HG03159 (cell line): ENCODE results near the gene ATP13A2.

Experiments used
- ATAC-seq: cut with Tn5 transposase; IDR thresholded peaks from one replicate; pipeline ENCODE4 v1.9.1; 2021; ENCODE audit warnings: mild to moderate bottlenecking, moderate library complexity; ENCODE audit not compliant: unreplicated experiment

ATP13A2 gene

GRCh38 chr1:17005365-17005740 lies 6.4 kb downstream of the ATP13A2 start:
- ATAC-seq: no peak

- no peak for ATAC-seq
Observed at GRCh38 chr1:17004466-17005364, 7.0 kb downstream of the ATP13A2 start.

- ATAC-seq: no peak
Observed at GRCh38 chr1:17002524-17002902, 9.2 kb downstream of the ATP13A2 start.

DNA sequence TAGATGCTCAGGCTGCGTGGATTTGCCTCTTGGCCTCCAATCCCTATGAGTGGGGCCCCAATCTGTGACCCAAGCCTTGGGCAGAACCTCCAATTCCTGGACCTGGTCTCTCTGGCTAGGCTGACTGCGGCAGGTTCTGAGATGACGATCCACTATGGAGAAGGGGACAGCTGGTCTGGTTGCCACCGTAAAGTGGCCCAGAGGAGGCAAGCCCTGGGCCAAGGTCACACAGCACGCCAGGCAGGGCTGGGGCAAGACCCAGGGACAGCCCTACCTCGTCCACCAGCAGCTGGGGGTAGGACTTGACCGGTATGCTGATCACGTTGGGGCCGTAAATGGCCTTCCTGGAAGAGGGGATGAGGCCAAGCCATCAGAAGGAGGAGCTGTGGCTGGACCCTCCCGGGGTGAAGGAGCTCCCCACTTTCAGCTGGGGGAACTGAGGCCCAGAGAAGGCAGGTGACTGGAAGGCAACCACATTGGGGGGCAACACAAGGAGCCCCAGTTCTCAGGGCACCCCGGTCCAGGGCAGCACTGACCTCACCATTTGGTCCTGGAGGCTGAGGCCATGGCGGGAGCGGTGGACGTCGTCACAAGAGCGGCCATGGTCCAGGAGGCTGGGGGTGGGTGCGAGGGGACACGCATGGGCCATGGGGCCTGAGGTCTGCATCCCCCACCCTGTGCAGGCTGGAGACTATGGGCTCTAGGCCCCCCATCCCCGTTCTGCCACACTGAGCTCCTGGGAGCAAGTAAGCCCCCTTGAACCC lies 9.8 kb downstream of the ATP13A2 start:
- no peak for ATAC-seq

DNA sequence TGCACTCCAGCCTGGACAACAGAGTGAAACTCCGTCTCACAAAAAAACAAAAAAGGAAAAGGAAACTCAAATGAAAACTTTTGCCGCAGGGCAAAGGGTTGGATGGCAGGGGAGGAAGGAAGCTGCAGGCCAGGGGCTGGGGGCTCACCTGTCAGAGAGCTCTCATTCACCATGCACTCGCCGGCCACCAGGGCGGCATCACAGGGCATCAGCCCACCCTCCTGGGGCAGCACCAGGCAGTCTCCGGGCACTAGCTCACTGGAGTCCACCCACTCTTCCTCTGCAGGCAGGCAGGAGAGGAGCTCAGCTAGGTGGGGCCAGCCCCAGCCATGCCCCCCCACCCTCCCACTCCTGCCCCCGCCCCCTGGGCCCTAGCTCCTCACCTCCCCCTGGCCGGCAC lies 11.9 kb downstream of the ATP13A2 start:
- ATAC-seq: no peak

DNA sequence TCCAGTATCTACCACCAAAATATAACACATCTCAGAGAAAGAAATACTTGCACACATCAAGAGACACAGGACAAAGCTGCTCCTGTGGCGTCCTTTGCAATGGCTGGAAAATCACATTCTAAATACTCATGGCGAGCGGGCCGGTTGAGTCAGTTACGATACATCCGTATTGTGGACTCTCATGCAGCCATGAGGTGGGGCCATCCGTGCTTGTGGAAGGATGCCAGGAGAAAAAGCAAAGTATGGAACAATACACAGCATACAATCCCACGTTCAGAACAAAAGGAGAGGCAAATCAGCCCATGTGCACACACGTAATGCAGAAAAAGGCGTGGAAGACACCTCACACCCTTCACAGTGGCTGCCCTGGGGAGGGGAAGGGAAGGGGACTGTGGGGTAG lies 13.1 kb downstream of the ATP13A2 start:
- ATAC-seq: no peak

GRCh38 chr1:16996845-16997244 lies 14.9 kb downstream of the ATP13A2 start:
- no peak for ATAC-seq

DNA sequence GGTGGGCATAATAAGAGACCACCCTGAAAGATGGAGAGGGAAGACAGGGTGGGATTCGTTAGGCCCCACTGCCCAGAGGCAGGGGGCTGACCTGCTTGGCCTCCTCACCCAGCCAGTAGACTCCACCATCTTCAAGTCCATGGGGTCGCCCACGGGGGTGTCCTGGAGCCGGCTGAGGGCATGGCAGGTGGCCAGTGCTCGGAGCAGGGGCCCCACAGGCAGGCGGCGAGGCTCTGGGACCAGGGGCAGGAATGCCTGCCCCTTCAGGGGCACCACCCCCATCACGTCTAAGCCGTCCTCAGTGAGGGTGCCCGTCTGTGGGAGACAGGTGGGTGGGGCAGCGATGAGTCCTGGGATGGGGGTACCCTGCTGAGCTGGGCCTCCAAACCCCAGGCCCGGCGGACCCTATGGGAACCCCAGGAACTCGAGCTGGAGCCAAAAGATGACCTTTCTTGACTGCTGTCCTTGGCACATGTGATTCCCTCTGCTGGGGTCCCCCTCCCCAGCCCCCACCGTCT lies 18.1 kb downstream of the ATP13A2 start:
- ATAC-seq: no peak

GRCh38 chr1:16992675-16993074 lies 19.1 kb downstream of the ATP13A2 start:
- ATAC-seq: no peak

GRCh38 chr1:16992102-16992501 lies 19.6 kb downstream of the ATP13A2 start:
- no peak for ATAC-seq

DNA sequence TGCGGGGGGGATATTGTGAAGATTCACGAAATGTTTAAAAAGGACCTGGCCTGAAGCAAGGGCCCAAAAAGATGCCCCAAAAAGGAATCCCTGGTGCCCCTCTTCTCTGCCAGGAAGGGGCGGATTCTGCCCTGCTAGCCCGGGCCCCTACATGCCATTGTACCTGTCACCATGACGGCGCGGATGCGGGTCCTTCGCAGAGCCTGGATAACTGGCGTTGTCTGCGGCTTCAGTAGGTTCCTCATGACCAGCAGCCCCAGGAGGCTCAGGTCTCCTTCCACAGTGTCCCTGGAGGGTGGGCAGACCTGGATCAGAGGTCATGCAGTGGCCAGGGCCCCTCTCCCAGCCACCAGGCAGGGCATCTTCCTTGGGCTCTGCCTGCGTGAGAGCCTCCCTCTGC lies 20.2 kb downstream of the ATP13A2 start:
- no peak for ATAC-seq

DNA sequence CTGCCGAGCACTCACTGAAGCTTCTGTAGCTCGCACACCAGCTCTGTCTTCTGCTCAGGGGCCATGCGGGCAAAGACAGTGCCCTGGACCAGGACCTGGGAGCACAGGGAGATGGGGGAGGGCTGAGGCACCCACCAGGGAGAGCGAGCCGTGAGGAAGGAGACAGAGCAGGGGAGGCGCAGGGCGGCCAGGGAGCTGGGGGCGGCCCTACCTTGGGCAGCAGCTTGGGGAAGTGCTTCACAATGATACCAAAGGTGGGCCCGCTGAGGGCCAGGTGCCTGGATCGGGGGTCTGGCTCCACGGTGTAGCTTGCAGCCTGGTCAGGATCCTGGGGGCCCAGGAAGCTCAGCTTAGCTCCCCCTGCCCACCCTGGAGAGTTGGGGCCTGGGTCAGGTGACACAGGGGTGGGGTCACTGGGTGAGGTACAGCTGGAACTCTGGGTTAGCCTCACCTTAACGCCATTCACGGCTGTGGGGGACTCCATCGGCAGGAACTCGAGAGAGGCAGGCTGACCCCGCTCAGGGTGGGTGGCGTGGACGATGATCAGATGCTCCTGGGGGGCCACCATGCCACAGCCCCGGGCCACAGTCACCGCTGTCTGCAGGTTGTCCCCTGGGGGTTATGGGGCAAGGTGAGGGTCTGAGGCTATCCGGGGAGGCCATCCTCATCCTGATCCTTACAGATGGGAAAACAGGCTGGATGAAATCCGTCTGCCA lies 21.9 kb downstream of the ATP13A2 start:
- ATAC-seq: no peak

DNA sequence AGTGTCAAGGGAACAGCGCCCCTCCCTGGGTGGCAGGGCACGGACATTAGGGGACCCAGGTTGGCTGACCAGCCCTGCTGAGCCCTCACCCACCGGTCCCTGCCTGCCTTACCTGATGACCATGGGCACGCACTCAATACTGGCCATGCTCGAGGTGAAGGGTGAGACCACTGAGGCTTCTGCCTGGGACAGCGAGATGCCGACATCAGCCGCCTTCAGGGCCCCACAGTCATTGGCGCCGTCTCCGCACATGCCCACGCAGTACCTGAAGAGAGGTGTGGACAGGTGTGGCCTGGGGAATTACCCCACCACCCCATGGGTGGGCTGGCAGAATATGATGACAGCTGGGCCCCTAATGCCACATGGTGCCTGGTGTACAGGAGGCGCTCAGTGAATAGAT lies 23.5 kb downstream of the ATP13A2 start:
- ATAC-seq: no peak

- no peak for ATAC-seq
Observed at GRCh38 chr1:16986962-16987361, 24.8 kb downstream of the ATP13A2 start.

DNA sequence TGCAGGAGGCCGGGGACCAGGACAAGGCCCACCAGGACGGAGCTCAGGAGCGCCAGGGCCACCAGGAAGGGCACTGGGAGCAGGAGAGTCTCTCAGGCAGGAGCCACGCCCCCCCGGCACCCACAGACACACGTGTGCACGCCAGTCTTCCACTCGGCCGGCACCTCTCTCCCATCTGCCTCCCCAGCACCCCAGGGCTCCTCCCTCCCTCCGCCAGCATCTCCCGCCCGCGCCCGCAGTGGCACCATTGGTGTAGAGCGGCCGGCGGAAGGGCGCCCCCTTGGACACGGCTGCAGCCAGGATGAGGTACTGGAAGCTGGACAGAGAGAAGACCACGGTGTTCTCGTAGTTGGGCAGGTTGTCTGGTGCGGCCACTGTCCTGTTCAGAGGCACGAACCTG lies 25.2 kb downstream of the ATP13A2 start:
- ATAC-seq: no peak

- no peak for ATAC-seq
Observed at GRCh38 chr1:16986113-16986512, 25.6 kb downstream of the ATP13A2 start.

- ATAC-seq: no peak
Observed at GRCh38 chr1:16984717-16985116, 27.0 kb downstream of the ATP13A2 start.

DNA sequence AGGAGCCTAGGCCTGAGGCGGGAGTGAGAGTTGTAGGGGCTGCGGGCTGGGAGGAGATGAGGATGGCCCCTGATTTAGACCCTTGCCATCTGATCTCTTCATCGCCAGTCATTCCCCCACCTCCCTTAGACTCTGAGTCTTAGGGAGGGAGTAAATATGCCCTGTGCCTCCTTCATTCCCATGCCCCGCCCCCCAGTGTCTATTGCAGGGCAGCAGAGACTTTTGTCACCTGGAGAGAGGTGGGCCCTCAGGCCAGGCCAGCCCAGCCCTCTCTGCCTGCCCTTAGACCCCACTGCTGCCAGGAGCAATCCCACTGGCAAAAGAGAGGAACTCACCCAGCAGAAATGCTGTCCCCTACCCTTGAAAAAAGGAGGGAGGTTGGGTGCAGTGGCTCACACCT lies 28.1 kb downstream of the ATP13A2 start:
- ATAC-seq: no peak

DNA sequence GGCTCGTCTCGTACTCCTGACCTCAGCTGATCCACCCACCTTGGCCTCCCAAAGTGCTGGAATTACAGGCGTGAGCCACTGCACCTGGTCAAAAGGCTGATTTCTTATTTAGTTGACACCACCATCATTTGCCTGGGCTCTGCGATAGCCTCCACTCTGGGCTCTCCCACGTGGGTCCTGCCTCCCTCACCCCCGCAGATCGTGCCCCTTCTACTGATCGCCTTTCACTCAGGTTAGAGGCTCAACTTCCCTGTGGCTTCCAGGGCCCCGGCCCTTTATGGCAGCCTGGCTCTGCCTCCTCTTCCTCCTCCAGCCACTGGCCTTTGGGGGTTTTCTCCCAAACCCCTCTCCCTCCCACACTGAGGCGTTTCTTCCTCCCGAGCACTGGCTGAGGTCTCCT lies 28.8 kb downstream of the ATP13A2 start:
- no peak for ATAC-seq

GRCh38 chr1:16981269-16981849 lies 30.4 kb downstream of the ATP13A2 start:
- no peak for ATAC-seq
